ENCODE data around the gene PAX5. TPM values are rescaled to one million over a fixed set of nuclear protein-coding genes. Genes with fewer than 3 reads are reported as not detected.

PAX5 gene
- total and polyA plus RNA-seq, 2 donors (not counting 1 experiment from before 2014, with no cell fraction given), result 196 to 275 TPM

DNA sequence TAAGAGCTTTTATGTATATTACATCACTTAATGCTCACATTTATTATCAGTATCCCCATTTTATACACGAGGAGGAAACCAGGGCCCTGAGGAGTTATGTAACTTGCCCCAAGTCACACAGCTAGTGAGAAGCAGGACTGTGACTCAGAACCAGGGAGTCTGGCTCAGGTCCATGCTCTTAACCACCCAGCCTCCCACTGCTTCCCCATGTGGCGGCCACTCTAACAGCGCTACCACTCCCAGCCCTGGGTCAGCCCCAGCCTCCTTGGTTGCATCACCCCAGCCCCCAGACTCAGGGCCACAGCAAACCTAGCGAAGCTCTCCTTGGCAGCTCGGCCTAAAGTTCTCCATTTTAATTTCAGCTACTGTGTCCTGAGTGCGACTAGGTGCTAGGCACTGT lies 159.1 kb downstream of the PAX5 start:
- intact Hi-C loops (cut with micrococcal nuclease), result loop anchor here (10.0 kb wide), 3 partner anchors 60 to 470 kb away; partner anchors contain the start of gene RNF38
- peaks cover 97% of the 10 kb centered on the region for H4K20me1 ChIP-seq (ENCODE audit: control insufficient read depth, insufficient read depth, low read length, poor library complexity, severe bottlenecking)
- H3K27ac ChIP-seq (ENCODE audit: low read length in 2 of 2), result peak overlapping the region in 1 of 2 donors; percentile 71
- peaks cover 37 to 67% of the 10 kb centered on the region in 2 donors for H3K4me1 ChIP-seq (ENCODE audit: control insufficient read depth in 2 of 2, insufficient read depth in 2 of 2, low read length in 2 of 2)
- ChIA-PET CTCF (interaction anchor here (0.6 to 4.9 kb wide), 17 partner anchors 9 to 500 kb away, joined by 3 to 179 read pairs (median 6); no protein-coding TSS in a partner anchor), POLR2A (no interaction called here)
- H3K27ac Mint-ChIP-seq, result peak overlapping the region; percentile 94
- H3K27me3 Mint-ChIP-seq, result no peaks in the 10 kb centered on the region
- H3K27me3 ChIP-seq (replicated peaks in 1 of 4; ENCODE audit: control extremely low read depth in 1 of 4, control insufficient read depth in 3 of 4, insufficient read depth in 4 of 4, low read length in 3 of 4), result no peaks in the 10 kb centered on the region
- peaks cover 0 to 90% of the 10 kb centered on the region in 2 experiments for H3K36me3 ChIP-seq (replicated peaks in 1 of 2; ENCODE audit: control extremely low read depth in 1 of 2, control insufficient read depth in 1 of 2, extremely low read depth in 1 of 2, insufficient read depth in 2 of 2, low read length in 1 of 2)
- H3K4me2 ChIP-seq (replicated peaks; ENCODE audit: low read depth, low read length, poor library complexity, severe bottlenecking), result no peak overlapping the region
- peaks cover 98% of the 10 kb centered on the region for H3K79me2 ChIP-seq (ENCODE audit: control insufficient read depth, insufficient read depth, low read length)
- TF ChIP-seq, protein P1, sequence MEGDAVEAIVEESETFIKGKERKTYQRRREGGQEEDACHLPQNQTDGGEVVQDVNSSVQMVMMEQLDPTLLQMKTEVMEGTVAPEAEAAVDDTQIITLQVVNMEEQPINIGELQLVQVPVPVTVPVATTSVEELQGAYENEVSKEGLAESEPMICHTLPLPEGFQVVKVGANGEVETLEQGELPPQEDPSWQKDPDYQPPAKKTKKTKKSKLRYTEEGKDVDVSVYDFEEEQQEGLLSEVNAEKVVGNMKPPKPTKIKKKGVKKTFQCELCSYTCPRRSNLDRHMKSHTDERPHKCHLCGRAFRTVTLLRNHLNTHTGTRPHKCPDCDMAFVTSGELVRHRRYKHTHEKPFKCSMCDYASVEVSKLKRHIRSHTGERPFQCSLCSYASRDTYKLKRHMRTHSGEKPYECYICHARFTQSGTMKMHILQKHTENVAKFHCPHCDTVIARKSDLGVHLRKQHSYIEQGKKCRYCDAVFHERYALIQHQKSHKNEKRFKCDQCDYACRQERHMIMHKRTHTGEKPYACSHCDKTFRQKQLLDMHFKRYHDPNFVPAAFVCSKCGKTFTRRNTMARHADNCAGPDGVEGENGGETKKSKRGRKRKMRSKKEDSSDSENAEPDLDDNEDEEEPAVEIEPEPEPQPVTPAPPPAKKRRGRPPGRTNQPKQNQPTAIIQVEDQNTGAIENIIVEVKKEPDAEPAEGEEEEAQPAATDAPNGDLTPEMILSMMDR (IDR thresholded peaks at IDR 0.05), result no peak
- no peak for TF ChIP-seq EZH2 (IDR thresholded peaks at IDR 0.05; ENCODE audit: borderline replicate concordance, insufficient read depth, low read depth, low read length, poor library complexity, severe bottlenecking)
- H3K4me3 ChIP-seq (ENCODE audit: control extremely low read depth in 1 of 5, extremely low read depth in 1 of 5, insufficient read depth in 1 of 5, low read depth in 2 of 5, low read length in 4 of 5), result no peak overlapping the region
- WGBS (ENCODE audit: insufficient coverage), result 91% methylated on average over 6 of the region's 6 CpGs
- H3K4me1 Mint-ChIP-seq, result peaks cover 72% of the 10 kb centered on the region
- H2AFZ ChIP-seq (ENCODE audit: insufficient read depth, low read depth, low read length, poor library complexity, severe bottlenecking), result no peak overlapping the region
- no peak overlapping the region for H3K9ac ChIP-seq (ENCODE audit: low read length)
- no peak for ATAC-seq (ENCODE audit: low read depth)
- no peak overlapping the region for H3K4me3 Mint-ChIP-seq
- H3K9me3 Mint-ChIP-seq (ENCODE audit: insufficient read depth), result no peaks in the 10 kb centered on the region
- DNase-seq, result no peak
- no peaks in the 10 kb centered on the region for H3K9me3 ChIP-seq (ENCODE audit: control extremely low read depth in 1 of 3, control insufficient read depth in 2 of 3, insufficient read depth in 1 of 3, low read length in 2 of 3)

DNA sequence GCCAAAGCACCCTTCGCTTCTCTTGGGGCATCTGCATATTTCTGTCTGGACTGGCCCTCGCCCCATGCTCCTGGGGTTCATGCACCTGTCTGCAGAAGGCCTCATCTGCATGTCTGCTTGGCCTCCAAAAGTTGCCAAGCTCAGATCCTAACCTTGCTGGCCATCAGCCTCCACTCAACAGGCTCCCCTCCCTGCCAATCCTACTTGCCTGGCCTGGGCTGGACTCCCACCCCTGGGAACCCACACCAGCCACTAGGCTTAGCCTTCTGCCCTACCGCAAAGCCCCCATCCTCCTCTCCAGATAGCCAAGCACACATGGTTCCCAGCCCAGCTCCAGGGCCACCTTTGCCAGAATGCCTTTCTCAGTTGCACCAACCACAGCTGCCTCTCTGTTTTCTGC lies 159.8 kb downstream of the PAX5 start:
- ChIA-PET POLR2A (no interaction called here), CTCF (interaction anchor here (0.7 to 4.9 kb wide), 27 partner anchors 10 to 635 kb away, joined by 3 to 179 read pairs (median 6); no protein-coding TSS in a partner anchor)
- no peak overlapping the region for H3K9ac ChIP-seq (ENCODE audit: low read length)
- H3K4me3 ChIP-seq (ENCODE audit: control extremely low read depth in 1 of 5, extremely low read depth in 1 of 5, insufficient read depth in 1 of 5, low read depth in 2 of 5, low read length in 4 of 5), result no peak overlapping the region
- Mint-ChIP-seq H3K4me3 (no peak overlapping the region), H3K9me3 (ENCODE audit: insufficient read depth) (no peaks in the 10 kb centered on the region), H3K4me1 (peaks cover 72% of the 10 kb centered on the region), H3K27me3 (no peaks in the 10 kb centered on the region), H3K27ac (peak overlapping the region; percentile 94)
- H2AFZ ChIP-seq (ENCODE audit: insufficient read depth, low read depth, low read length, poor library complexity, severe bottlenecking), result no peak overlapping the region
- peaks cover 97% of the 10 kb centered on the region for H4K20me1 ChIP-seq (ENCODE audit: control insufficient read depth, insufficient read depth, low read length, poor library complexity, severe bottlenecking)
- H3K27ac ChIP-seq (ENCODE audit: low read length in 2 of 2), result peak overlapping the region in 1 of 2 donors; percentile 71
- intact Hi-C loops (cut with micrococcal nuclease), result loop anchor here (10.0 kb wide), 3 partner anchors 61 to 469 kb away; partner anchors contain the start of gene RNF38
- H3K4me2 ChIP-seq (replicated peaks; ENCODE audit: low read depth, low read length, poor library complexity, severe bottlenecking), result no peak overlapping the region
- DNase-seq, result no peak
- WGBS (ENCODE audit: insufficient coverage), result 92% methylated on average over 3 of the region's 3 CpGs
- peaks cover 98% of the 10 kb centered on the region for H3K79me2 ChIP-seq (ENCODE audit: control insufficient read depth, insufficient read depth, low read length)
- TF ChIP-seq, protein P1 (IDR thresholded peaks at IDR 0.05), result no peak
- no peak for TF ChIP-seq EZH2 (IDR thresholded peaks at IDR 0.05; ENCODE audit: borderline replicate concordance, insufficient read depth, low read depth, low read length, poor library complexity, severe bottlenecking)
- peaks cover 0 to 89% of the 10 kb centered on the region in 2 experiments for H3K36me3 ChIP-seq (replicated peaks in 1 of 2; ENCODE audit: control extremely low read depth in 1 of 2, control insufficient read depth in 1 of 2, extremely low read depth in 1 of 2, insufficient read depth in 2 of 2, low read length in 1 of 2)
- no peak for ATAC-seq (ENCODE audit: low read depth)
- no peaks in the 10 kb centered on the region for H3K27me3 ChIP-seq (replicated peaks in 1 of 4; ENCODE audit: control extremely low read depth in 1 of 4, control insufficient read depth in 3 of 4, insufficient read depth in 4 of 4, low read length in 3 of 4)
- H3K4me1 ChIP-seq (ENCODE audit: control insufficient read depth in 2 of 2, insufficient read depth in 2 of 2, low read length in 2 of 2), result peaks cover 37 to 61% of the 10 kb centered on the region in 2 donors
- H3K9me3 ChIP-seq (ENCODE audit: control extremely low read depth in 1 of 3, control insufficient read depth in 2 of 3, insufficient read depth in 1 of 3, low read length in 2 of 3), result no peaks in the 10 kb centered on the region

Data from B cell (primary cell).